H1 (cell line): Measurements from ENCODE around the gene SLC44A1. TPM values are rescaled to one million over a fixed set of nuclear protein-coding genes. Genes with fewer than 3 reads are reported as not detected.

Experiments used
- CTCF ChIA-PET: fragments of 300-600 bp; sonication (Branson Sonifier 250); formaldehyde crosslinking; loops from one replicate; lab custom pipeline; 2021; ENCODE audit not compliant: partially characterized antibody; lab: Charles Lee
- POLR2A ChIA-PET: fragments of 300-600 bp; sonication (Branson Sonifier 250); formaldehyde crosslinking; loops from one replicate; lab custom pipeline; 2021; ENCODE audit warnings: inconsistent platforms; ENCODE audit not compliant: partially characterized antibody; lab: Charles Lee
- DNase-seq, 2 experiments: peaks; one replicate each; pipeline versions ENCODE4 v3.0.0 to v3.0.0-alpha.2; 2010 to 2022; ENCODE audit warnings: low spot score in 2 of 2, low read depth in 1 of 2, mixed read lengths in 1 of 2
- FAIRE-seq: peaks from 2 replicates; lab custom pipeline; 2011; peaks lifted over from hg19 to GRCh38; lab: Jason Lieb, UNC
- H2AFZ ChIP-seq: 2 replicates; pipeline ENCODE4 v1.8.1; 2012; ENCODE audit warnings: low read length, inconsistent platforms
- H2AK5ac ChIP-seq: 2 replicates; pipeline ENCODE4 v1.6.1; 2013; ENCODE audit warnings: low read depth, low read length
- H2BK120ac ChIP-seq: replicated peaks from 2 replicates; pipeline ENCODE3; 2013; ENCODE audit warnings: low read depth, low read length, inconsistent platforms
- H2BK12ac ChIP-seq: 2 replicates; pipeline ENCODE4 v1.6.1; 2013; ENCODE audit warnings: low read depth, low read length
- H2BK15ac ChIP-seq: 2 replicates; pipeline ENCODE4 v1.6.1; 2013; ENCODE audit warnings: low read length
- H2BK20ac ChIP-seq: 2 replicates; pipeline ENCODE4 v1.6.1; 2013; ENCODE audit warnings: low read length
- H2BK5ac ChIP-seq: 2 replicates; pipeline ENCODE4 v1.6.1; 2013; ENCODE audit warnings: low read depth, low read length
- H3K14ac ChIP-seq: 2 replicates; pipeline ENCODE4 v1.6.1; 2013; ENCODE audit warnings: inconsistent platforms; ENCODE audit not compliant: insufficient read length
- H3K18ac ChIP-seq: 2 replicates; pipeline ENCODE4 v1.6.1; 2013; ENCODE audit warnings: low read length; ENCODE audit errors: extremely low read depth
- H3K23ac ChIP-seq: 2 replicates; pipeline ENCODE4 v1.6.1; 2013; ENCODE audit warnings: inconsistent platforms; ENCODE audit not compliant: insufficient read length
- H3K23me2 ChIP-seq: 2 replicates; pipeline ENCODE4 v1.6.1; 2013; ENCODE audit warnings: low read depth, low read length
- H3K27ac ChIP-seq: 2 replicates; pipeline ENCODE4 v1.6.1; 2011; ENCODE audit warnings: low read depth, low read length, inconsistent platforms
- H3K27me3 ChIP-seq, 4 experiments: replicated peaks in 1 of 4; 1 replicate in 1 of 4; 2 replicates in 3 of 4; pipeline versions ENCODE4 v1.6.1 to v1.8.1; 2011 to 2013; ENCODE audit warnings: low read length in 3 of 4, mild to moderate bottlenecking in 3 of 4, inconsistent platforms in 2 of 4, mixed read lengths in 2 of 4, moderate library complexity in 1 of 4; ENCODE audit not compliant: control insufficient read depth in 3 of 4, insufficient read depth in 3 of 4; ENCODE audit errors: extremely low read depth in 1 of 4
- H3K36me3 ChIP-seq, 4 experiments: 2 replicates each; pipeline versions ENCODE4 v1.6.1 to v1.8.1; 2011 to 2013; ENCODE audit warnings: mild to moderate bottlenecking in 4 of 4, low read length in 3 of 4, moderate library complexity in 2 of 4, control low read depth in 1 of 4, inconsistent platforms in 1 of 4; ENCODE audit not compliant: insufficient read depth in 4 of 4, control insufficient read depth in 2 of 4
- H3K4ac ChIP-seq: replicated peaks from 2 replicates; pipeline ENCODE3; 2013; ENCODE audit warnings: low read length, low read depth, mixed read lengths, inconsistent platforms; ENCODE audit not compliant: insufficient read length
- H3K4me1 ChIP-seq, 4 experiments: replicated peaks in 1 of 4; 1 replicate in 1 of 4; 2 replicates in 3 of 4; pipeline versions ENCODE4 v1.6.1 to v1.8.1; 2011 to 2013; ENCODE audit warnings: low read length in 3 of 4, inconsistent platforms in 2 of 4, mixed read lengths in 1 of 4; ENCODE audit not compliant: insufficient read depth in 4 of 4, control insufficient read depth in 3 of 4
- H3K4me2 ChIP-seq, 2 experiments: 2 replicates each; pipeline versions ENCODE4 v1.6.1 to v1.8.1; 2011 to 2013; ENCODE audit warnings: low read depth in 2 of 2, low read length in 2 of 2, control low read depth in 1 of 2, inconsistent platforms in 1 of 2, mild to moderate bottlenecking in 1 of 2; ENCODE audit not compliant: insufficient read depth in 1 of 2
- H3K4me3 ChIP-seq, 4 experiments: fragments of 200-600, 300-600 bp in 1 of 4; sonication (generic), shearing (Covaris generic), sonication (Bioruptor Twin) in 1 of 4; 2 replicates each; pipeline versions ENCODE4 v1.5.1 to v1.8.1; 2011 to 2016; ENCODE audit warnings: low read length in 4 of 4, low read depth in 3 of 4, control low read depth in 2 of 4, inconsistent platforms in 2 of 4, mild to moderate bottlenecking in 2 of 4, mixed read lengths in 1 of 4, moderate library complexity in 1 of 4; ENCODE audit not compliant: insufficient read depth in 2 of 4; ENCODE audit errors: extremely low read depth in 1 of 4
- H3K56ac ChIP-seq: replicated peaks from 2 replicates; pipeline ENCODE3; 2013; ENCODE audit warnings: low read depth, mild to moderate bottlenecking, mixed read lengths, low read length, inconsistent platforms; ENCODE audit not compliant: insufficient read length
- H3K79me1 ChIP-seq: 2 replicates; pipeline ENCODE4 v1.6.1; 2013; ENCODE audit warnings: low read depth, low read length, control low read depth
- H3K79me2 ChIP-seq, 2 experiments: 2 replicates each; pipeline versions ENCODE4 v1.6.1 to v1.8.1; 2012 to 2013; ENCODE audit warnings: low read length in 2 of 2, mild to moderate bottlenecking in 2 of 2, inconsistent platforms in 1 of 2; ENCODE audit not compliant: insufficient read depth in 2 of 2, control insufficient read depth in 1 of 2
- H3K9ac ChIP-seq, 4 experiments: replicated peaks in 1 of 4; 1 replicate in 1 of 4; 2 replicates in 3 of 4; pipeline versions ENCODE4 v1.6.1 to v1.8.1; 2011 to 2013; ENCODE audit warnings: low read depth in 3 of 4, low read length in 3 of 4, control low read depth in 2 of 4, mild to moderate bottlenecking in 2 of 4, moderate library complexity in 2 of 4, inconsistent platforms in 1 of 4; ENCODE audit errors: extremely low read depth in 1 of 4
- H3K9me3 ChIP-seq, 2 experiments: 2 replicates each; pipeline versions ENCODE4 v1.6.1 to v1.8.1; 2012 to 2013; ENCODE audit warnings: mild to moderate bottlenecking in 2 of 2, moderate library complexity in 2 of 2, control low read depth in 1 of 2, inconsistent platforms in 1 of 2, low read depth in 1 of 2, low read length in 1 of 2, mixed read lengths in 1 of 2; ENCODE audit not compliant: insufficient read depth in 2 of 2
- H4K20me1 ChIP-seq, 2 experiments: replicated peaks in 1 of 2; 2 replicates each; pipeline versions ENCODE3 to v1.8.1; 2011 to 2013; ENCODE audit warnings: inconsistent platforms in 2 of 2, low read length in 2 of 2, mild to moderate bottlenecking in 1 of 2; ENCODE audit not compliant: insufficient read depth in 2 of 2, control insufficient read depth in 1 of 2
- H4K5ac ChIP-seq: 2 replicates; pipeline ENCODE4 v1.6.1; 2013; ENCODE audit warnings: low read length, low read depth, mixed read lengths, inconsistent platforms; ENCODE audit not compliant: insufficient read length
- H4K8ac ChIP-seq: 2 replicates; pipeline ENCODE4 v1.8.0; 2013; ENCODE audit warnings: mild to moderate bottlenecking, moderate library complexity, low read length, inconsistent platforms; ENCODE audit not compliant: insufficient read depth; ENCODE audit errors: extremely low read depth
- H4K91ac ChIP-seq: replicated peaks from 2 replicates; pipeline ENCODE3; 2013; ENCODE audit warnings: low read length, mixed read lengths, inconsistent platforms; ENCODE audit not compliant: insufficient read length
- WGBS, 2 experiments: shearing (Covaris generic) in 1 of 2; methylation state at CpG; one replicate each; pipeline versions ENCODE4 v1.1.6 to v1.1.7; 2013 to 2015; ENCODE audit warnings: low lambda C conversion rate in 2 of 2, mixed read lengths in 2 of 2, inconsistent platforms in 1 of 2, low coverage in 1 of 2, missing lambda C conversion rate in 1 of 2; ENCODE audit not compliant: insufficient replicate concordance in 2 of 2, insufficient coverage in 1 of 2, insufficient read length in 1 of 2; ENCODE audit errors: extremely low coverage in 1 of 2, missing lambda C conversion rate in 1 of 2; 5-methylcytosine and 5-hydroxymethylcytosine counted together
- polyA plus RNA-seq, 7 experiments: library from polyadenylated mRNA; depleted of rRNA in 3 of 7; stranded (reverse) in 5 of 7; unstranded in 2 of 7; fragments of >200 nt in 5 of 7; fragments of 200-250 nt in 2 of 7; gene quantifications; 1 replicate in 5 of 7; 2 replicates in 1 of 7; 4 replicates in 1 of 7; pipeline versions ENCODE4 v1.2.1 to v1.2.3, GENCODE V29; 2011 to 2013; ENCODE audit warnings: missing spikeins in 2 of 7, mixed read lengths in 2 of 7
- total RNA-seq: library from RNA; stranded (reverse); fragmentation: NEBNext Ultra II Directional; extraction: Animal tissue kit (Norgen Biotek cat#: 25700); gene quantifications from 2 replicates; pipeline ENCODE4 v1.2.1, GENCODE V29; 2021

SLC44A1 gene
- total and polyA plus RNA-seq, 2 of the 8 experiments (the other 6 are each of a cell fraction or from before 2014, with no cell fraction given) = 30.5 to 71.2 TPM

GRCh38 chr9:105475302-105475701 is 230.9 kb downstream of the SLC44A1 start:
- Histone ChIP-seq H3K4ac (no peak overlapping the region), H3K56ac (no peak overlapping the region), H3K14ac (no peak overlapping the region), H3K4me1 (no peaks in the 10 kb centered on the region), H2BK15ac (no peak overlapping the region), H2BK12ac (no peak overlapping the region), H3K4me2 (no peak overlapping the region), H3K23ac (no peak overlapping the region), H4K5ac (no peak overlapping the region), H4K8ac (no peak overlapping the region), H4K20me1 (peaks cover 0 to 1% of the 10 kb centered on the region in 2 experiments), H3K79me1 (no peaks in the 10 kb centered on the region; the same call in 1 of the 2 replicates), H2BK120ac (no peak overlapping the region), H3K18ac (no peak overlapping the region), H3K36me3 (no peaks in the 10 kb centered on the region; a peak in 1 of 8 replicates), H3K9me3 (no peaks in the 10 kb centered on the region), H3K79me2 (no peaks in the 10 kb centered on the region), H3K27ac (no peak overlapping the region), H3K23me2 (no peaks in the 10 kb centered on the region), H3K4me3 (no peak overlapping the region), H2BK20ac (no peak overlapping the region), H4K91ac (no peak overlapping the region), H3K27me3 (no peaks in the 10 kb centered on the region), H2AK5ac (no peak overlapping the region), H2AFZ (no peak overlapping the region), H2BK5ac (no peak overlapping the region), H3K9ac (no peak overlapping the region)
- POLR2A ChIA-PET = no interaction called here
- FAIRE-seq = no peak
- 78% methylated on average over 2 of the region's 2 CpGs; no CpG with 5 or more reads in 1 of the 2 experiments for WGBS, 2 experiments
- DNase-seq = no peak
- CTCF ChIA-PET = interaction anchor here (0.5 to 1.9 kb wide), 14 partner anchors 12 to 965 kb away, joined by 3 to 8 read pairs (median 3); partner anchors contain the start of gene FSD1L
